Endodermal cell (in vitro differentiated cells): ENCODE data around the gene SAA1. TPM values are rescaled to one million over a fixed set of nuclear protein-coding genes. Genes with fewer than 3 reads are reported as not detected.
A peak's percentile ranks its signal among the peaks of the same experiment; 100 is the strongest.
"Not testable (repeated sequence)": the region's sequence is repeated elsewhere in the genome, so short reads cannot be mapped to it uniquely, and the experiment has no call there.

Source experiments
- DNase-seq: peaks from one replicate; pipeline ENCODE4 v3.0.0-alpha.2; 2017
- H3K27ac ChIP-seq: 2 replicates; pipeline ENCODE4 v1.5.1; 2013; ENCODE audit warnings: mild to moderate bottlenecking, low read depth, low read length, moderate library complexity
- H3K27me3 ChIP-seq: 2 replicates; pipeline ENCODE4 v1.6.1; 2013; ENCODE audit warnings: mild to moderate bottlenecking, low read length, moderate library complexity; ENCODE audit not compliant: insufficient read depth, control insufficient read depth, poor library complexity, severe bottlenecking
- H3K36me3 ChIP-seq: 2 replicates; pipeline ENCODE4 v1.7.0; 2013; ENCODE audit warnings: mild to moderate bottlenecking, low read length, moderate library complexity; ENCODE audit not compliant: control insufficient read depth, insufficient read depth
- H3K4me1 ChIP-seq: one replicate; pipeline ENCODE4 v1.7.0; 2013; ENCODE audit warnings: low read length; ENCODE audit not compliant: control insufficient read depth, insufficient read depth
- H3K4me3 ChIP-seq: 2 replicates; pipeline ENCODE4 v1.5.1; 2013; ENCODE audit warnings: mild to moderate bottlenecking, low read length, moderate library complexity
- H3K9ac ChIP-seq: 2 replicates; pipeline ENCODE4 v1.6.1; 2013; ENCODE audit warnings: mild to moderate bottlenecking, low read length, moderate library complexity; ENCODE audit not compliant: poor library complexity, severe bottlenecking; ENCODE audit errors: extremely low read depth
- H3K9me3 ChIP-seq: 2 replicates; pipeline ENCODE4 v1.6.1; 2013; ENCODE audit warnings: mild to moderate bottlenecking, low read length, moderate library complexity; ENCODE audit not compliant: control insufficient read depth
- H3K27ac Mint-ChIP-seq: 2 replicates; pipeline ENCODE4 v1.8.0; 2020; ENCODE audit warnings: mixed read lengths
- H3K27me3 Mint-ChIP-seq: 2 replicates; pipeline ENCODE4 v1.8.0; 2021; ENCODE audit warnings: mild to moderate bottlenecking, mixed read lengths; ENCODE audit not compliant: insufficient read depth
- H3K36me3 Mint-ChIP-seq: 2 replicates; pipeline ENCODE4 v1.8.0; 2020; ENCODE audit warnings: low read depth, mixed read lengths
- H3K4me1 Mint-ChIP-seq: 2 replicates; pipeline ENCODE4 v1.8.0; 2020; ENCODE audit warnings: mixed read lengths
- H3K4me3 Mint-ChIP-seq: 2 replicates; pipeline ENCODE4 v1.8.0; 2020; ENCODE audit warnings: mild to moderate bottlenecking, moderate library complexity, mixed read lengths
- H3K9me3 Mint-ChIP-seq: 2 replicates; pipeline ENCODE4 v1.8.0; 2020; ENCODE audit warnings: mild to moderate bottlenecking, mixed read lengths
- CTCF ChIP-seq: fragments of 200-600 bp; sonication (generic); conservative IDR thresholded peaks from 2 replicates; pipeline ENCODE4 v1.5.0; 2021; ENCODE audit warnings: antibody characterized with exemption, mild to moderate bottlenecking
- WGBS, 2 experiments: methylation state at CpG; one replicate each; pipeline versions ENCODE4 v1.1.5 to v1.1.7; 2013; ENCODE audit warnings: missing lambda C conversion rate in 2 of 2, mixed read lengths in 1 of 2; ENCODE audit not compliant: insufficient coverage in 1 of 2, insufficient read length in 1 of 2; 5-methylcytosine and 5-hydroxymethylcytosine counted together
- total RNA-seq, 2 donors: library from RNA; stranded (reverse); fragmentation: NEBNext Ultra II Directional in 1 of 2; extraction: Animal tissue kit (Norgen Biotek cat#: 25700) in 1 of 2; gene quantifications; 2 replicates in 1 of 2; 3 replicates in 1 of 2; pipeline ENCODE4 v1.2.1, GENCODE V29; 2021

The SAA1 gene
- total RNA-seq, 2 donors from 2014 or later: not detected

- H3K9me3 Mint-ChIP-seq: no peaks in the 10 kb centered on the region
- no peak overlapping the region for H3K27ac ChIP-seq
- H3K4me1 Mint-ChIP-seq: no peaks in the 10 kb centered on the region
- no peaks in the 10 kb centered on the region for H3K36me3 ChIP-seq
- no peak for DNase-seq
- TF ChIP-seq CTCF: no peak
- peaks cover 9% of the 10 kb centered on the region for H3K27me3 Mint-ChIP-seq
- no peaks in the 10 kb centered on the region for H3K27me3 ChIP-seq
- H3K4me1 ChIP-seq: peaks cover 2% of the 10 kb centered on the region
- H3K36me3 Mint-ChIP-seq: no peaks in the 10 kb centered on the region
- no peak overlapping the region for H3K9ac ChIP-seq
- no peak overlapping the region for H3K4me3 ChIP-seq
- H3K27ac Mint-ChIP-seq: no peak overlapping the region
- no peaks in the 10 kb centered on the region for H3K9me3 ChIP-seq
- no peak overlapping the region for H3K4me3 Mint-ChIP-seq
These were observed 6.8 kb upstream of the SAA1 start for GRCh38 chr11:18259259-18259658.

GRCh38 chr11:18261721-18262120 lies 4.3 kb upstream of the SAA1 start:
- peaks cover 17% of the 10 kb centered on the region for H3K27me3 Mint-ChIP-seq
- no peaks in the 10 kb centered on the region for H3K9me3 Mint-ChIP-seq
- no peak overlapping the region for H3K4me3 ChIP-seq
- no peaks in the 10 kb centered on the region for H3K9me3 ChIP-seq
- DNase-seq: no peak
- peaks cover 2% of the 10 kb centered on the region for H3K4me1 ChIP-seq
- H3K4me1 Mint-ChIP-seq: no peaks in the 10 kb centered on the region
- H3K27me3 ChIP-seq: no peaks in the 10 kb centered on the region
- no peak overlapping the region for H3K4me3 Mint-ChIP-seq
- H3K27ac ChIP-seq: no peak overlapping the region
- TF ChIP-seq CTCF: no peak
- no peak overlapping the region for H3K27ac Mint-ChIP-seq
- 96 to 99% methylated on average over 3 to 14 of the region's 14 CpGs for WGBS, 2 experiments
- H3K9ac ChIP-seq: no peak overlapping the region
- no peaks in the 10 kb centered on the region for H3K36me3 Mint-ChIP-seq
- no peaks in the 10 kb centered on the region for H3K36me3 ChIP-seq

- H3K36me3 ChIP-seq, H3K36me3 Mint-ChIP-seq, H3K27ac Mint-ChIP-seq, H3K4me1 Mint-ChIP-seq, H3K9ac ChIP-seq, H3K4me3 ChIP-seq, H3K4me1 ChIP-seq, H3K27me3 ChIP-seq, H3K9me3 Mint-ChIP-seq, H3K4me3 Mint-ChIP-seq, H3K9me3 ChIP-seq, H3K27ac ChIP-seq: not testable (repeated sequence)
- 72 to 87% methylated on average over 3 to 8 of the region's 8 CpGs for WGBS, 2 experiments
- peak; percentile 63 for DNase-seq
- peaks cover 17% of the 10 kb centered on the region for H3K27me3 Mint-ChIP-seq
These were observed 3.2 kb upstream of the SAA1 start for GRCh38 chr11:18262681-18263350.

DNA sequence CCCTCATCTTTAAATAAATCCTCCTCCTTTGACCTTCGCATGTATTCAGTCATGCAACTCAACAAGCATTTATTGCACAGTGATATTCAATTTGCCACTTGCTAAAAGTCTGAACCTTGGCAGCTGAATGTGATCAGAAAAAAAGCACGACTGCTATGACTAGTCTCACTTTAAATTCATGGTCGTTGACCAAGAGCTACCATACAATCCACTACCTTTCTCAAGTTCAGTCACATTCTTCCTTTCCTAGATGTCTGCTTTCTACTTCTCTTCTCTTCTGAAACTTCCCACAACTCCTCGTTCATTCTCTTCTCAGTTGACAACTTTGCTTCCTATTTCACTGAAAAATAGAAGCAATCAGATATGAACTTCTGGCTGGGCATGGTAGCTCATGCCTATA lies 2.0 kb upstream of the SAA1 start:
- Histone ChIP-seq H3K27ac (no peak overlapping the region), H3K9ac (no peak overlapping the region), H3K4me3 (no peak overlapping the region), H3K9me3 (no peaks in the 10 kb centered on the region), H3K4me1 (peaks cover 2% of the 10 kb centered on the region), H3K36me3 (no peaks in the 10 kb centered on the region), H3K27me3 (no peaks in the 10 kb centered on the region)
- Mint-ChIP-seq H3K27ac (no peak overlapping the region), H3K36me3 (no peaks in the 10 kb centered on the region), H3K9me3 (no peaks in the 10 kb centered on the region), H3K4me1 (peaks cover 2% of the 10 kb centered on the region), H3K27me3 (peaks cover 17% of the 10 kb centered on the region), H3K4me3 (no peak overlapping the region)
- DNase-seq: no peak
- TF ChIP-seq CTCF: no peak
- 92 to 96% methylated on average over 4 of the region's 4 CpGs for WGBS, 2 experiments
